Activated B cell treated with CpG ODN at 0.5 μM for 24 hours (primary cell): ENCODE data around the gene HAUS3. TPM values are rescaled to one million over a fixed set of nuclear protein-coding genes. Genes with fewer than 3 reads are reported as not detected.
A peak's percentile ranks its signal among the peaks of the same experiment; 100 is the strongest.

Experiments used
- ATAC-seq: fragments of 200-7000 bp; cut with Tn5 transposase; one replicate; pipeline ENCODE4 v1.10.0; 2021; ENCODE audit warnings: low read depth, mild to moderate bottlenecking, moderate library complexity
- CTCF ChIA-PET: fragments of 350-600 bp; sonication (Branson Sonifier 250); formaldehyde crosslinking; loops from one replicate; lab custom pipeline; 2021; ENCODE audit warnings: antibody characterized with exemption; lab: Charles Lee
- POLR2A ChIA-PET: fragments of 350-600 bp; sonication (Branson Sonifier 250); formaldehyde crosslinking; loops from one replicate; lab custom pipeline; 2021; ENCODE audit warnings: antibody characterized with exemption; lab: Charles Lee
- DNase-seq: peaks from one replicate; pipeline ENCODE4 v3.0.0; 2022
- H3K27ac Mint-ChIP-seq: one replicate; pipeline ENCODE4 v1.8.0; 2020; ENCODE audit warnings: mixed read lengths
- H3K27me3 Mint-ChIP-seq: one replicate; pipeline ENCODE4 v1.8.0; 2021; ENCODE audit warnings: mixed read lengths
- H3K36me3 Mint-ChIP-seq: one replicate; pipeline ENCODE4 v1.8.0; 2021; ENCODE audit warnings: low read depth, mixed read lengths
- H3K4me1 Mint-ChIP-seq: one replicate; pipeline ENCODE4 v1.8.0; 2021; ENCODE audit warnings: mixed read lengths
- H3K4me3 Mint-ChIP-seq: one replicate; pipeline ENCODE4 v1.8.0; 2020; ENCODE audit warnings: mild to moderate bottlenecking, mixed read lengths
- H3K9me3 Mint-ChIP-seq: one replicate; pipeline ENCODE4 v1.8.0; 2020; ENCODE audit warnings: mixed read lengths
- CTCF ChIP-seq: fragments of 200-600 bp; IDR thresholded peaks from one replicate; pipeline ENCODE4 v1.8.0; 2022; ENCODE audit warnings: antibody characterized with exemption, mild to moderate bottlenecking
- intact Hi-C: fragments of 100-400 bp; cut with micrococcal nuclease; formaldehyde crosslinking; loops from one replicate; pipeline ENCODE4 v1.15.1; 2024
- total RNA-seq: library from RNA; stranded (reverse); gene quantifications from 2 replicates; pipeline ENCODE4 v1.2.3, GENCODE V29; 2022

HAUS3 gene
- total RNA-seq, 1 donor from 2014 or later, result 17.9 TPM

- POLR2A ChIA-PET, result interaction anchor here (0.6 to 1.6 kb wide), 5 partner anchors 17 to 338 kb away, joined by 3 to 5 read pairs (median 4); partner anchors contain the start of genes HAUS3 and POLN
- H3K9me3 Mint-ChIP-seq, result no peaks in the 10 kb centered on the region
- TF ChIP-seq CTCF, result no peak
- DNase-seq, result peak; percentile 12
- CTCF ChIA-PET, result no interaction called here
- intact Hi-C loops, result loop anchor here (5.0 kb wide), 3 partner anchors 37 to 253 kb away; partner anchors contain the start of gene NELFA
- no peak for ATAC-seq
- H3K4me1 Mint-ChIP-seq, result peaks cover 25% of the 10 kb centered on the region
- H3K36me3 Mint-ChIP-seq, result peaks cover 10% of the 10 kb centered on the region
- peak overlapping the region; percentile 75 for H3K4me3 Mint-ChIP-seq
- H3K27me3 Mint-ChIP-seq, result no peaks in the 10 kb centered on the region
- no peak overlapping the region for H3K27ac Mint-ChIP-seq
Observed at GRCh38 chr4:2260344-2261109, 18.6 kb upstream of the HAUS3 start.

- Mint-ChIP-seq H3K27ac (no peak overlapping the region), H3K4me1 (peaks cover 25% of the 10 kb centered on the region), H3K27me3 (no peaks in the 10 kb centered on the region), H3K4me3 (peak overlapping the region; percentile 75), H3K36me3 (peaks cover 16% of the 10 kb centered on the region), H3K9me3 (no peaks in the 10 kb centered on the region)
- ATAC-seq, result no peak
- ChIA-PET POLR2A (interaction anchor here (0.5 to 1.6 kb wide), 5 partner anchors 16 to 339 kb away, joined by 3 to 5 read pairs (median 4); partner anchors contain the start of genes HAUS3 and POLN), CTCF (no interaction called here)
- no peak for TF ChIP-seq CTCF
- intact Hi-C loops, result loop anchor here (5.0 kb wide), 3 partner anchors 38 to 252 kb away; partner anchors contain the start of gene NELFA
- DNase-seq, result peak; percentile 13
Observed at GRCh38 chr4:2259541-2260343, 17.8 kb upstream of the HAUS3 start.

- ChIA-PET POLR2A (no interaction called here), CTCF (no interaction called here)
- no peaks in the 10 kb centered on the region for H3K27me3 Mint-ChIP-seq
- DNase-seq (peak; percentile 13), ATAC-seq (no peak)
- H3K36me3 Mint-ChIP-seq, result peaks cover 22% of the 10 kb centered on the region
- intact Hi-C loops, result no loop called here
- no peak overlapping the region for H3K27ac Mint-ChIP-seq
- H3K4me1 Mint-ChIP-seq, result peaks cover 25% of the 10 kb centered on the region
- H3K9me3 Mint-ChIP-seq, result no peaks in the 10 kb centered on the region
- no peak overlapping the region for H3K4me3 Mint-ChIP-seq
- TF ChIP-seq CTCF, result no peak
Observed at GRCh38 chr4:2259036-2259540, 17.2 kb upstream of the HAUS3 start.

GRCh38 chr4:2258091-2259035 is 16.4 kb upstream of the HAUS3 start:
- ATAC-seq (no peak), DNase-seq (peak; percentile 14)
- no peaks in the 10 kb centered on the region for H3K27me3 Mint-ChIP-seq
- intact Hi-C loops, result no loop called here
- POLR2A ChIA-PET, result interaction anchor here (1.3 kb wide), 1 partner anchor 16 kb away, joined by 3 read pairs; the partner anchor contains the start of genes HAUS3 and POLN
- peaks cover 26% of the 10 kb centered on the region for H3K36me3 Mint-ChIP-seq
- CTCF ChIA-PET, result no interaction called here
- peaks cover 21% of the 10 kb centered on the region for H3K4me1 Mint-ChIP-seq
- TF ChIP-seq CTCF, result no peak
- H3K27ac Mint-ChIP-seq, result no peak overlapping the region
- no peak overlapping the region for H3K4me3 Mint-ChIP-seq
- H3K9me3 Mint-ChIP-seq, result no peaks in the 10 kb centered on the region
